HFFc6 (cell line): ENCODE data around the gene NEAT1. TPM values are rescaled to one million over a fixed set of nuclear protein-coding genes. Genes with fewer than 3 reads are reported as not detected.

Experiments used
- DNase-seq: peaks from one replicate; pipeline ENCODE4 v3.0.0-alpha.2; 2018
- H3K27ac Mint-ChIP-seq: 2 replicates; pipeline ENCODE4 v1.8.0; 2020; ENCODE audit warnings: mild to moderate bottlenecking, mixed read lengths
- H3K27me3 Mint-ChIP-seq: 2 replicates; pipeline ENCODE4 v1.8.0; 2021; ENCODE audit warnings: mild to moderate bottlenecking, moderate library complexity, mixed read lengths; ENCODE audit not compliant: insufficient read depth
- H3K36me3 Mint-ChIP-seq: 2 replicates; pipeline ENCODE4 v1.8.0; 2021; ENCODE audit warnings: low read depth, mixed read lengths
- H3K4me1 Mint-ChIP-seq: 2 replicates; pipeline ENCODE4 v1.8.0; 2020; ENCODE audit warnings: low read depth, mixed read lengths
- H3K4me3 Mint-ChIP-seq: 2 replicates; pipeline ENCODE4 v1.8.0; 2020; ENCODE audit warnings: mild to moderate bottlenecking, moderate library complexity, mixed read lengths
- H3K9me3 Mint-ChIP-seq: 2 replicates; pipeline ENCODE4 v1.8.0; 2020; ENCODE audit warnings: mild to moderate bottlenecking, mixed read lengths
- total RNA-seq, 6 experiments: library from RNA; stranded (reverse); fragmentation: NEBNext Ultra II Directional; extraction: Animal tissue kit (Norgen Biotek cat#: 25700); gene quantifications; 2 replicates in 1 of 6; 3 replicates in 5 of 6; pipeline ENCODE4 v1.2.3, GENCODE V29; 2021
- TF ChIP-seq, protein P1 (sequence below): fragments of 200-600 bp; sonication (generic); IDR thresholded peaks from 2 replicates; pipeline ENCODE4 v1.5.0; 2021; ENCODE audit warnings: antibody characterized with exemption, mild to moderate bottlenecking

NEAT1 gene
- total RNA-seq, 6 experiments from 2014 or later: 185 to 250 (median 213) TPM

DNA sequence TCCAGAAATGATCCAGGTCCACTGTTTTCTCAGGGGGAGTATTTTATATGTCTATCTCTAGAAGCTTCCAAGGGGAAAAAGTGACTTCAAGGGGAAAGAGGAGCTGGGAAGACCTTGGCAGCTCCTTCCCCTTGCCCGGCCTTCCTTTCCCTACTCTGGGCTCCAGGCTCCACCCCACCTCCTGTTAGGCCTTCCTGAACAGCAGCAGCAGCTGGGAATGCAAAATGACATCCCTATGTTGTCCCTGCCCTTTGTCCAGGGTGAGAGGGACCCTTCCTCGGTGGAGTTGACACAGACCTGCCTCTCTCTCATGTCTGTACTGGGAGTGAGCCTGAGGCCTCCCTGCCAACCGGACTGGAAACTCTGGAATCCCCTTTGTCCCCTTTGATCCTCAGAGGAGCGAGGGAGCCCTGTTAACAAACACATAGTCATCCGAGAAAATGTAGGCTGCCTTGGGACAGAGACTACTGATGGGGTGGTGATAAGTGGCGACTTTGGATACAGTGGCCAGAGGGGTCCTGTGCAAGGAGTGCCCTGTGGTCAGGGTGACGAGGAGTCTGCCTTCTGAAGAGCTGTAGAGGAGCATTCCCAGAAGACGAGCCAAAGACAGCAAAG, 67.2 kb downstream of the NEAT1 start:
- TF ChIP-seq, protein P1, sequence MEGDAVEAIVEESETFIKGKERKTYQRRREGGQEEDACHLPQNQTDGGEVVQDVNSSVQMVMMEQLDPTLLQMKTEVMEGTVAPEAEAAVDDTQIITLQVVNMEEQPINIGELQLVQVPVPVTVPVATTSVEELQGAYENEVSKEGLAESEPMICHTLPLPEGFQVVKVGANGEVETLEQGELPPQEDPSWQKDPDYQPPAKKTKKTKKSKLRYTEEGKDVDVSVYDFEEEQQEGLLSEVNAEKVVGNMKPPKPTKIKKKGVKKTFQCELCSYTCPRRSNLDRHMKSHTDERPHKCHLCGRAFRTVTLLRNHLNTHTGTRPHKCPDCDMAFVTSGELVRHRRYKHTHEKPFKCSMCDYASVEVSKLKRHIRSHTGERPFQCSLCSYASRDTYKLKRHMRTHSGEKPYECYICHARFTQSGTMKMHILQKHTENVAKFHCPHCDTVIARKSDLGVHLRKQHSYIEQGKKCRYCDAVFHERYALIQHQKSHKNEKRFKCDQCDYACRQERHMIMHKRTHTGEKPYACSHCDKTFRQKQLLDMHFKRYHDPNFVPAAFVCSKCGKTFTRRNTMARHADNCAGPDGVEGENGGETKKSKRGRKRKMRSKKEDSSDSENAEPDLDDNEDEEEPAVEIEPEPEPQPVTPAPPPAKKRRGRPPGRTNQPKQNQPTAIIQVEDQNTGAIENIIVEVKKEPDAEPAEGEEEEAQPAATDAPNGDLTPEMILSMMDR: no peak
- Mint-ChIP-seq H3K27me3 (peaks cover 17% of the 10 kb centered on the region), H3K27ac (peak overlapping the region; percentile 99), H3K9me3 (no peaks in the 10 kb centered on the region), H3K36me3 (no peaks in the 10 kb centered on the region), H3K4me3 (peak overlapping the region; percentile 81), H3K4me1 (peaks cover 98% of the 10 kb centered on the region)
- peak; percentile 39 for DNase-seq

DNA sequence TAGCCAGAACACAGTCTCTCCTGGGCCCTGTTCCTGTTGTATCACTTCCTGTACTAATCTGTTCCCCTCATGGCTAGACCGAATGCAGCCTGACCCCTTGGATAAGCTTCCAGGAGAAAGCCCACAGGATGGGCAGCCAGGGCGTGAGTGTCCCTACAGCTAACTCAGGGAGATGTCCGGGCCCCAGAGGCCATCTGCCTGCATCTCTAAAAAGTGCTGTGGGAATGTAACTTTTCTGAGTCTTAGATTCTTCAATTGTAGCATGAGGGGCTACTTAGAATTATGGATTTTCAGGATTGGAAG, 68.5 kb downstream of the NEAT1 start:
- no peak for DNase-seq
- H3K27me3 Mint-ChIP-seq: peaks cover 17% of the 10 kb centered on the region
- no peaks in the 10 kb centered on the region for H3K36me3 Mint-ChIP-seq
- H3K4me1 Mint-ChIP-seq: peaks cover 91% of the 10 kb centered on the region
- H3K27ac Mint-ChIP-seq: peak overlapping the region; percentile 99
- peak overlapping the region; percentile 81 for H3K4me3 Mint-ChIP-seq
- no peaks in the 10 kb centered on the region for H3K9me3 Mint-ChIP-seq
- TF ChIP-seq, protein P1: no peak

DNA sequence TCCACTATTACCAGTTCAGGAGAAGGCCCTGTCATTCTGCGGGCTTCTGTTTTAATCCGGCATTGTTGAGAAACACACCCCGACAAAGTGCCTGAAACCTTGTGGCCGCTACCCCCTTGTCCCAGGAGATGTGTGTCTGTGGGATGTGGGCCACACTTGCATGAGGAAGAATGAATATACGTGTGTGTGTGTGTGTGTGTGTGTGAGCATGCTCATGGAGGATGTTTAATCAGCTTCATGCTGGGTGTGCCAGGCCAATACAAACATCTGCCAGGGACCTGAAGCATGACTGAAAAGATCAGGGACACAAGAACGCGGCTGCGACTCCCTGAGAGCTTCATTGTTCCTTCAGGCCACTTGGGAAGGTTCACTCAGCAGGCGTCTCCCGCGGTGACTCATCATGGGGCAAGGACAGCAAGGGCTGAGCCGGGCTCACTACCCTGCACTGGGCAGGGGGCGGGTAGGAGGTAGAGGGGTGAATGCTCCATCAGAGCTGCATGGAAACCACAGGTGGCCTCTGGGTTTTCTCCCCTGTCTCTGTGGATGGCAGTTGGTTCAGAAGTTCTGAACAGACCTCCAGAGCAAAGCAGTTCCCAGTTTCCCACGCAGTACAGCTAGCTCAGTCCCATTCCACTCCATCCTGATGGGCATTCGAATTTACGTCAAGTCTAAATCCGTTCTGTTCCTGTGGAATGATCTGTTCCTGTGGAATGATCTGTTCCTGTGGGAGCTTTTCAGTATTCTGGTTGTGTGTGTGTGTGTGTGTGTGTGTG, 69.2 kb downstream of the NEAT1 start:
- TF ChIP-seq, protein P1: no peak
- DNase-seq: peak; percentile 98
- Mint-ChIP-seq H3K36me3 (no peaks in the 10 kb centered on the region), H3K27ac (peak overlapping the region; percentile 99), H3K4me1 (peaks cover 91% of the 10 kb centered on the region), H3K4me3 (peak overlapping the region; percentile 81), H3K27me3 (peaks cover 17% of the 10 kb centered on the region), H3K9me3 (no peaks in the 10 kb centered on the region)

DNA sequence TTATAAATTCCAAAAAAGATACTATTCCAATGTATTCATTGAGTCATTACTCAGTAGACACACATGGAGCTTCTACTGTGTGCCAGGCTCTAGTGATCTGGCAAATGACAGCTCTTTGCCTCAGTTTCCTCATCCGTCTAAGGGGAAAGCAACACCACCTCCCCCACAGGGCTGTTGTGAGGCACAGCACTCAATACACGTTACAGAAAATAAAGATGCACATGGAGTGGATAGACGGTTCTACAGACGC, 69.7 kb downstream of the NEAT1 start:
- TF ChIP-seq, protein P1: no peak
- no peak for DNase-seq
- H3K4me1 Mint-ChIP-seq: peaks cover 91% of the 10 kb centered on the region
- H3K4me3 Mint-ChIP-seq: peak overlapping the region; percentile 81
- peak overlapping the region; percentile 99 for H3K27ac Mint-ChIP-seq
- H3K36me3 Mint-ChIP-seq: no peaks in the 10 kb centered on the region
- H3K9me3 Mint-ChIP-seq: no peaks in the 10 kb centered on the region
- H3K27me3 Mint-ChIP-seq: peaks cover 21% of the 10 kb centered on the region

DNA sequence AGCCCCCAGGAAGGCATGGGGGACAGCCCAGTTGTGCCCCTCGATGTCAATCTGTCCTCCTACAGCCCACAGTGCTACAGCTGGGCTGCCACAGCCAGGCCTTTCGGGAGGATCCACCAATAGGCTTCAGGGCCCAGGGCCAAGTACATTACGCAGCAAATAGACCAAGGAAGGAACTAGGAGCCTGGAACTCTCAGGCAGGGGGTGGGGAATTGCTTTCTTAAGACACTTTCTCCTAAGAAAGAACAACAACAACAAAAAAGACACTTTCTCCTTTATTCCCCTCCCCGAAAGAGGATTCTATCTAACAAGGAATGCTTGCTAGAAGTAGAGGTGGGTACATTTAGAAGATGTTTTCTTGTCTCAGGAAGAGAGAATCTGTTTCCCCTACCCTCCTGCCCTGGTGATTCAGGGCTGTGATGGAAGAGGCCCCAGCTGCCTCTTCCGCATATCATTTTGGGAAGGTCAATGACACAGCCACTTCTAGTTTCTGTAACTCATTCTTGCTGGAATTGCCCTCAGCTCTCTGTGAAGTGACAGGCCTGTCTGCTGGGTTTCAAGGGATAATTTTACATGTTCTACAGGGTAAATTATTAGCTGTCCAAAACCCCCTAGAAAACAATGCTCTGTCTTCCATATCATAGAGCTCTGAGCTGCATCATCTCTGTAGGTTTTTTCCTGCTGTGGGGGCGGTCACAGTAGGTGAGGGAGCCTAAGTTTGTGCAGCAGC, 70.2 kb downstream of the NEAT1 start:
- DNase-seq: peak; percentile 77
- H3K4me1 Mint-ChIP-seq: peaks cover 91% of the 10 kb centered on the region
- peaks cover 23% of the 10 kb centered on the region for H3K27me3 Mint-ChIP-seq
- peak overlapping the region; percentile 99 for H3K27ac Mint-ChIP-seq
- H3K4me3 Mint-ChIP-seq: peak overlapping the region; percentile 81
- TF ChIP-seq, protein P1: no peak
- no peaks in the 10 kb centered on the region for H3K9me3 Mint-ChIP-seq
- no peaks in the 10 kb centered on the region for H3K36me3 Mint-ChIP-seq
